SK-N-SH treated with all-trans-retinoic acid at 6 μM for 48 hours (cell line): ENCODE data around the gene EEFSEC.

ENCODE experiments used
- ATAC-seq: fragments of 200-7000 bp; cut with Tn5 transposase; 3 replicates; pipeline ENCODE4 v1.9.1; 2020; ENCODE audit warnings: mild to moderate bottlenecking, moderate library complexity
- ARNTL ChIP-seq: fragments of 450-650 bp; formaldehyde crosslinking; IDR thresholded peaks from 2 replicates; pipeline ENCODE4 v1.5.0; 2020; ENCODE audit warnings: low read depth, mild to moderate bottlenecking, moderate library complexity, borderline replicate concordance
- BACH2 ChIP-seq: fragments of 250-450 bp; sonication (Bioruptor Pico); IDR thresholded peaks from 2 replicates; pipeline ENCODE4 v1.9.0; 2021; ENCODE audit warnings: mild to moderate bottlenecking, borderline replicate concordance
- CREB5 ChIP-seq: fragments of 250-450 bp; sonication (Bioruptor Pico); IDR thresholded peaks from 2 replicates; pipeline ENCODE4 v1.5.1; 2020; ENCODE audit warnings: low read depth, mild to moderate bottlenecking, moderate library complexity
- CSDC2 ChIP-seq: fragments of 250-450 bp; sonication (Bioruptor Pico); IDR thresholded peaks from 2 replicates; pipeline ENCODE4 v1.5.0; 2020; ENCODE audit warnings: mild to moderate bottlenecking, moderate library complexity
- CSRNP3 ChIP-seq: fragments of 250-450 bp; sonication (Bioruptor Pico); IDR thresholded peaks from 2 replicates; pipeline ENCODE4 v1.5.1; 2021; ENCODE audit warnings: mild to moderate bottlenecking, moderate library complexity
- ESRRG ChIP-seq: fragments of 250-450 bp; sonication (Bioruptor Pico); IDR thresholded peaks from 2 replicates; pipeline ENCODE4 v1.6.1; 2021; ENCODE audit warnings: mild to moderate bottlenecking
- GLIS3 ChIP-seq: fragments of 250-450 bp; sonication (Bioruptor Pico); IDR thresholded peaks from 2 replicates; pipeline ENCODE4 v1.5.0; 2020; ENCODE audit warnings: mild to moderate bottlenecking, moderate library complexity
- ISL1 ChIP-seq: fragments of 250-450 bp; sonication (Bioruptor Pico); IDR thresholded peaks from 2 replicates; pipeline ENCODE4 v2.1.2; 2022; ENCODE audit warnings: mild to moderate bottlenecking, moderate library complexity
- PATZ1 ChIP-seq: fragments of 250-450 bp; sonication (Bioruptor Pico); IDR thresholded peaks from 2 replicates; pipeline ENCODE4 v1.8.0; 2020; ENCODE audit warnings: mild to moderate bottlenecking, moderate library complexity, borderline replicate concordance
- POU6F1 ChIP-seq: fragments of 250-450 bp; sonication (Bioruptor Pico); IDR thresholded peaks from 2 replicates; pipeline ENCODE4 v1.8.0; 2021; ENCODE audit warnings: low read depth, mild to moderate bottlenecking, moderate library complexity, borderline replicate concordance
- PPARA ChIP-seq: fragments of 250-450 bp; sonication (Bioruptor Pico); IDR thresholded peaks from 2 replicates; pipeline ENCODE4 v1.5.0; 2020; ENCODE audit warnings: mild to moderate bottlenecking, borderline replicate concordance
- RARB ChIP-seq: fragments of 250-450 bp; sonication (Bioruptor Pico); IDR thresholded peaks from 2 replicates; pipeline ENCODE4 v1.8.0; 2021; ENCODE audit warnings: mild to moderate bottlenecking, moderate library complexity
- SNAI2 ChIP-seq: fragments of 250-450 bp; sonication (Bioruptor Pico); IDR thresholded peaks from 2 replicates; pipeline ENCODE4 v1.5.0; 2020; ENCODE audit warnings: mild to moderate bottlenecking, moderate library complexity
- TCF4 ChIP-seq: fragments of 250-450 bp; sonication (Bioruptor Pico); IDR thresholded peaks from 2 replicates; pipeline ENCODE4 v1.8.0; 2021; ENCODE audit warnings: mild to moderate bottlenecking, moderate library complexity, borderline replicate concordance
- TOX ChIP-seq: fragments of 250-450 bp; sonication (Bioruptor Pico); IDR thresholded peaks from 2 replicates; pipeline ENCODE4 v1.8.0; 2021; ENCODE audit warnings: mild to moderate bottlenecking, moderate library complexity, borderline replicate concordance
- TSHZ2 ChIP-seq: fragments of 250-450 bp; sonication (Bioruptor Pico); IDR thresholded peaks from 2 replicates; pipeline ENCODE4 v1.5.0; 2020; ENCODE audit warnings: mild to moderate bottlenecking, moderate library complexity
- ZC3H10 ChIP-seq: fragments of 250-450 bp; sonication (Bioruptor Pico); IDR thresholded peaks from 2 replicates; pipeline ENCODE4 v1.5.1; 2021; ENCODE audit warnings: mild to moderate bottlenecking, moderate library complexity
- ZFP3 ChIP-seq: fragments of 250-450 bp; sonication (Bioruptor Pico); IDR thresholded peaks from 2 replicates; pipeline ENCODE4 v1.5.0; 2020; ENCODE audit warnings: mild to moderate bottlenecking, moderate library complexity
- ZFP30 ChIP-seq: fragments of 450-650 bp; formaldehyde crosslinking; IDR thresholded peaks from 2 replicates; pipeline ENCODE4 v1.5.0; 2022; ENCODE audit warnings: mild to moderate bottlenecking, moderate library complexity
- ZNF70 ChIP-seq: fragments of 450-650 bp; formaldehyde crosslinking; IDR thresholded peaks from 2 replicates; pipeline ENCODE4 v1.5.0; 2020; ENCODE audit warnings: mild to moderate bottlenecking, moderate library complexity
- ZNF8 ChIP-seq: fragments of 450-650 bp; formaldehyde crosslinking; IDR thresholded peaks from 2 replicates; pipeline ENCODE4 v1.5.0; 2020; ENCODE audit warnings: mild to moderate bottlenecking, moderate library complexity

The EEFSEC gene

GRCh38 chr3:128257632-128258031 lies 104.4 kb downstream of the EEFSEC start:
- no peak for ATAC-seq
- TF ChIP-seq CSDC2 (CRISPR knock-in tag) (no peak), ZFP30 (no peak), TOX (CRISPR knock-in tag) (no peak), ZFP3 (no peak), ZC3H10 (CRISPR knock-in tag) (no peak), ARNTL (CRISPR knock-in tag) (no peak)

- no peak for ATAC-seq
- TF ChIP-seq ESRRG (no peak), CSDC2 (CRISPR knock-in tag) (no peak), ZNF70 (CRISPR knock-in tag) (no peak), ZNF8 (CRISPR knock-in tag) (no peak), CSRNP3 (no peak), ARNTL (CRISPR knock-in tag) (no peak), POU6F1 (CRISPR knock-in tag) (no peak), RARB (CRISPR knock-in tag) (no peak), ISL1 (CRISPR knock-in tag) (no peak), SNAI2 (CRISPR knock-in tag) (no peak), BACH2 (no peak), GLIS3 (CRISPR knock-in tag) (no peak), PPARA (no peak), ZFP30 (no peak), CREB5 (CRISPR knock-in tag) (no peak), ZC3H10 (CRISPR knock-in tag) (no peak)
Observed at GRCh38 chr3:128260275-128260674, 107.0 kb downstream of the EEFSEC start.

- TF ChIP-seq ZNF70 (CRISPR knock-in tag) (no peak), CREB5 (CRISPR knock-in tag) (no peak), ZFP3 (no peak), PPARA (no peak), TSHZ2 (CRISPR knock-in tag) (no peak), TCF4 (CRISPR knock-in tag) (no peak), ARNTL (CRISPR knock-in tag) (no peak), BACH2 (no peak), RARB (CRISPR knock-in tag) (no peak), ESRRG (no peak), SNAI2 (CRISPR knock-in tag) (no peak), TOX (CRISPR knock-in tag) (no peak), ZFP30 (no peak), ZC3H10 (CRISPR knock-in tag) (no peak), CSRNP3 (no peak), PATZ1 (no peak), ISL1 (CRISPR knock-in tag) (no peak)
Observed at GRCh38 chr3:128262457-128262856, 109.2 kb downstream of the EEFSEC start.

More at GRCh38 chr3:128262457-128262856, 109.2 kb downstream of the EEFSEC start:
- no peak for ATAC-seq
